ENCODE data around the gene SLC18A2.

The SLC18A2 gene

DNA sequence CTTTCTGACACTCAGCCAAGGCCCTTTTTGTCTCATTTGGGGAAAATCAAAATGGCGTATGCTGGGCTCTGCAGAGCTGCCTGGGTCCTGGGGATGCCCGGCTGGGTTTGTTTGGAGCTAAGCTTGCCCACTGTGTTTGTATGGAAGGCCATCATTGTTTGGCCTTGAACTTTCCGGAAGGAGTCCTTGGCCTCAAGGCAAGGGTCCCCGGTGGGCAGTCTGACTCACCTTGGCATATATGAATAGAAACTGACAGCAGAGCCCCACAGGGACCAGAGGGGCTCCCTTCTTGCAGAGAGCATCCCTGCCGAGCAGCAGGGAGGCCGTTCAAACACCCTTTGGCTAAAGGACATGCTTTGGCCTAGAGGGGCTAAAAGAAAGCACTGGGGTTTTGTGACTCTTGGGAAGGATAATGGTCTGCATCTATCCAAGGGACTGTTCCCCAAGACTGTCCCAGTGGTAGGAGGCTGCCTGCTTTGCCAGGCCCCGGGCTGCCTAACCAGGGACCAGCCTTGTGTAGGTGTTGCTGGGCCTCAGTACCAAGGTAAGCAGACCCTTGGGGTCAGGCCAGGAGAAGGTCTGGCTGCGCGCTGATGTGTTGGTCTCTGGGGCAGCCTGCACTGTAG lies 15.0 kb downstream of the SLC18A2 start:
- Histone ChIP-seq H3K9ac (ENCODE audit: low read depth, low read length) (no peak overlapping the region), H3K4me1 (ENCODE audit: control insufficient read depth, insufficient read depth, low read length) (no peaks in the 10 kb centered on the region), H3K27me3 (ENCODE audit: control insufficient read depth, insufficient read depth, low read length) (no peaks in the 10 kb centered on the region), H3K9me3 (ENCODE audit: control insufficient read depth, insufficient read depth, low read length) (no peaks in the 10 kb centered on the region), H3K4me3 (ENCODE audit: low read depth, low read length) (no peak overlapping the region), H3K36me3 (ENCODE audit: control insufficient read depth, insufficient read depth, low read length) (no peaks in the 10 kb centered on the region)

DNA sequence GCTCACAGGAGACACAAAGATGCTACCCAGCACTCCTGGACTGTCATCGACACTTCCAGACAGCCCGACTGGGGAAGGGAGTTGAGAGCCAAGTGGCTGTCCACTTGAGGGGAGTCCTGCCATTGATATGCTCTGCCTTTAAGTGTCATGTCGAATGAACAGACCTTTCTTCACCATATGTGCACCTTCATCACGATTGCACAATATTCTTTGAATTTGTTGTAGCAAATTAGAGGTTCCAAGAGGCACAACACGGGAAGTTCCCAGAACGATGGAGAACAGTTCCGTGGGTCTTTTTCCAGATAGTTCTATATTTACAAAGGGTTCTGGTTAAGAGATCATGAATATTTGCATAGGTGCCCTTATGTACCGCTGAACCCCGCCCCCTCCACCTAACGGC lies 16.0 kb downstream of the SLC18A2 start:
- no peaks in the 10 kb centered on the region for H3K36me3 ChIP-seq (ENCODE audit: control insufficient read depth, insufficient read depth, low read length)
- no peak overlapping the region for H3K9ac ChIP-seq (ENCODE audit: low read depth, low read length)
- no peaks in the 10 kb centered on the region for H3K9me3 ChIP-seq (ENCODE audit: control insufficient read depth, insufficient read depth, low read length)
- no peak overlapping the region for H3K4me3 ChIP-seq (ENCODE audit: low read depth, low read length)
- H3K4me1 ChIP-seq (ENCODE audit: control insufficient read depth, insufficient read depth, low read length), result no peaks in the 10 kb centered on the region
- H3K27me3 ChIP-seq (ENCODE audit: control insufficient read depth, insufficient read depth, low read length), result no peaks in the 10 kb centered on the region

DNA sequence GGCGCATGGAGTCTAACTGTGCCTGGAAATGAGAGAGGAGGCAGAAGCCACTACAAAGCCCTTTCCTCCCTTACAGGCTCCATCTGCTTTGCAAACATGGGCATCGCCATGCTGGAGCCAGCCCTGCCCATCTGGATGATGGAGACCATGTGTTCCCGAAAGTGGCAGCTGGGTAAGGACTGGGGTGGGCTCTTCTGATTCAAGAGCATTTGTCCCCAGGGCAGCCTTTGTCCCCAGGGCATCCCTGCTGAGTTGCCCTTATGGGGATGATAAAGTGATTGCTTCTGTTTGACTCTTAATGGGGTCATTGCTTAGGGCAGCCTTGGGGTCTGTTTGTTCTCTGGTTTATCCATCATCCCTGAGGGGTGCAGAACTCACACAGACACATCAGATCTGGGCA lies 16.8 kb downstream of the SLC18A2 start:
- H3K4me1 ChIP-seq (ENCODE audit: control insufficient read depth, insufficient read depth, low read length), result no peaks in the 10 kb centered on the region
- H3K9me3 ChIP-seq (ENCODE audit: control insufficient read depth, insufficient read depth, low read length), result no peaks in the 10 kb centered on the region
- no peak overlapping the region for H3K4me3 ChIP-seq (ENCODE audit: low read depth, low read length)
- H3K9ac ChIP-seq (ENCODE audit: low read depth, low read length), result no peak overlapping the region
- no peaks in the 10 kb centered on the region for H3K36me3 ChIP-seq (ENCODE audit: control insufficient read depth, insufficient read depth, low read length)
- no peaks in the 10 kb centered on the region for H3K27me3 ChIP-seq (ENCODE audit: control insufficient read depth, insufficient read depth, low read length)

- H3K9me3 ChIP-seq (ENCODE audit: control insufficient read depth, insufficient read depth, low read length), result no peaks in the 10 kb centered on the region
- H3K27me3 ChIP-seq (ENCODE audit: control insufficient read depth, insufficient read depth, low read length), result no peaks in the 10 kb centered on the region
- no peaks in the 10 kb centered on the region for H3K4me1 ChIP-seq (ENCODE audit: control insufficient read depth, insufficient read depth, low read length)
- H3K36me3 ChIP-seq (ENCODE audit: control insufficient read depth, insufficient read depth, low read length), result no peaks in the 10 kb centered on the region
- no peak overlapping the region for H3K4me3 ChIP-seq (ENCODE audit: low read depth, low read length)
- H3K9ac ChIP-seq (ENCODE audit: low read depth, low read length), result no peak overlapping the region
Observed at GRCh38 chr10:117259279-117259678, 18.4 kb downstream of the SLC18A2 start.

DNA sequence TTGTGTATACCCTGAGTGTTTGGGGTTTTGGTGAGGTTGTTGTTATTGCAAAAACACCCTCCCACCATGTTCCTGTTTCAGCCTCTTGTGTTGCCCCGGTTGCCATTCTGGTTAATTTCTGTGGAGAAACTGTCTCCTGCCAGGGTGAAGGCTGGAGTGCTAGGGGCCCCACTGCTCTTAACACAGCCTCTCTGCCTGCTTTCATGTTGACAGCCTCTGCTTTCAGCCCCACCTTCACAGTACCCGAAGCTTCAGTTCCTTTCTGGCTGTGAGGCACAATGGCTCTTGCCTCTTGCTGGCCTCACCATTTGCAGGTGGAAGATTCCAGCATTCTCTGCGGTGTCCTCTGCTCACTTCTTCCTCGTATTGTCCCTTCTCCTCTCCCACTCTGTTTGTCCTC lies 19.2 kb downstream of the SLC18A2 start:
- no peaks in the 10 kb centered on the region for H3K27me3 ChIP-seq (ENCODE audit: control insufficient read depth, insufficient read depth, low read length)
- H3K4me1 ChIP-seq (ENCODE audit: control insufficient read depth, insufficient read depth, low read length), result no peaks in the 10 kb centered on the region
- H3K36me3 ChIP-seq (ENCODE audit: control insufficient read depth, insufficient read depth, low read length), result no peaks in the 10 kb centered on the region
- H3K9ac ChIP-seq (ENCODE audit: low read depth, low read length), result no peak overlapping the region
- H3K9me3 ChIP-seq (ENCODE audit: control insufficient read depth, insufficient read depth, low read length), result no peaks in the 10 kb centered on the region
- no peak overlapping the region for H3K4me3 ChIP-seq (ENCODE audit: low read depth, low read length)

DNA sequence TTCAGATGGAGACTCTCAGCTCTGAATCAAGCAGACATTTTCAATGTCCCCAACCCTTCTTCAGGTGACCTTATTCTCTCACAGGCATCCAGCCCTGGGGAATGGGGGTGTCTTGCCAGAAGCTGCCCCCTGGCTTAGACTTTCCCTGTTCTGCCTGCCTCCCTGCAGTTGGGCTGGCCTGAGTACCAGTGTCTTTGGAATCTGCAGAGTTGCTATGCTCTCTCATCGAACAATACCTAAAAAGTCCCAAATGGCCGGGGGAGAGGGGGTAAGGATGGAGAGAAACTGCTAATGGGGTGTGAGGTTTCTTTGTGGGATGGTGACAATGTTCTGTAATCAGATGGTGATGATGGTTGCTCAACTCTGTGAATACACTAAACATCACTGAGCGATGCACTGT lies 20.6 kb downstream of the SLC18A2 start:
- Histone ChIP-seq H3K27me3 (ENCODE audit: control insufficient read depth, insufficient read depth, low read length) (no peaks in the 10 kb centered on the region), H3K36me3 (ENCODE audit: control insufficient read depth, insufficient read depth, low read length) (no peaks in the 10 kb centered on the region), H3K9me3 (ENCODE audit: control insufficient read depth, insufficient read depth, low read length) (no peaks in the 10 kb centered on the region), H3K4me3 (ENCODE audit: low read depth, low read length) (no peak overlapping the region), H3K9ac (ENCODE audit: low read depth, low read length) (no peak overlapping the region), H3K4me1 (ENCODE audit: control insufficient read depth, insufficient read depth, low read length) (no peaks in the 10 kb centered on the region)

- no peaks in the 10 kb centered on the region for H3K27me3 ChIP-seq (ENCODE audit: control insufficient read depth, insufficient read depth, low read length)
- H3K4me1 ChIP-seq (ENCODE audit: control insufficient read depth, insufficient read depth, low read length), result no peaks in the 10 kb centered on the region
- H3K36me3 ChIP-seq (ENCODE audit: control insufficient read depth, insufficient read depth, low read length), result no peaks in the 10 kb centered on the region
- H3K9me3 ChIP-seq (ENCODE audit: control insufficient read depth, insufficient read depth, low read length), result no peaks in the 10 kb centered on the region
- H3K4me3 ChIP-seq (ENCODE audit: low read depth, low read length), result no peak overlapping the region
- no peak overlapping the region for H3K9ac ChIP-seq (ENCODE audit: low read depth, low read length)
Observed at GRCh38 chr10:117262291-117262902, 21.5 kb downstream of the SLC18A2 start.

DNA sequence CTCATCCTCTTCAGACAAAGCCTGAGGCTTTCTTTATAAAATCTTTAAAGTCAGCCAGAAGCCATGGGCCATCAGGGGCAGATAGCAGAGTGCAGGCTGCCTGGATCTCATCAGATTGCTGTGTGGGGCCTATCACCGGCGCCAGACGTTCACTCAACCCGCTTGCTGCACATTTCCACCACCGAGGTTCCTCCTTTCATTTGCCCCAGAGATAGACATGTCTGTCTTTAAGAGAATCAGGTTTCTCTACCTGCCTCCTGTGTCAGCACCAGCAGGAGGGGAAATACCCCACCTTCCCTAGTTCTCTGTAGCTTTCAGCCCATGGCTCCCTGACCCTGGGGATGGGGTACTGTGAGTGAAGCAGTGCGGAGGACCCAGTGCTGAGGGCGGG lies 22.0 kb downstream of the SLC18A2 start:
- no peaks in the 10 kb centered on the region for H3K4me1 ChIP-seq (ENCODE audit: control insufficient read depth, insufficient read depth, low read length)
- no peak overlapping the region for H3K9ac ChIP-seq (ENCODE audit: low read depth, low read length)
- no peak overlapping the region for H3K4me3 ChIP-seq (ENCODE audit: low read depth, low read length)
- no peaks in the 10 kb centered on the region for H3K27me3 ChIP-seq (ENCODE audit: control insufficient read depth, insufficient read depth, low read length)
- no peaks in the 10 kb centered on the region for H3K9me3 ChIP-seq (ENCODE audit: control insufficient read depth, insufficient read depth, low read length)
- H3K36me3 ChIP-seq (ENCODE audit: control insufficient read depth, insufficient read depth, low read length), result no peaks in the 10 kb centered on the region

DNA sequence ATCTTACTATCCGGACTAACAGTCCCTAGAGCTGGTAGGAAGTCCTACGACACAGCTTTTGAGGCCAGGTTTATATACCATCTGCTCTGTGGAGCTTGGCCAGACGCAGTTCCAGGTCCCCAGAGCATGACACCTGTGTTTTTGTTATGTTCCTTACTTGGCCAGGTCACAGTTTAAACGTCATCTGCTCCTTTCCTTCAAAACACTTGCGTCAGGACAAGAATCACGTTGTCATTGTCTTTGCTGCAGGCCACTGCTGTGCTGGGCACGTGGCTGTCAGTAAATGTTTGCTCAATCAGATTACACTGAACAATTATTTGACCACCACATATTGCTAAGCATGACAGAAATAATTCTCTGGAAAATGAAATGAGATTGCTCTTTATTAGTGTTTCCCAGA lies 23.9 kb downstream of the SLC18A2 start:
- H3K27me3 ChIP-seq (ENCODE audit: control insufficient read depth, insufficient read depth, low read length), result no peaks in the 10 kb centered on the region
- no peaks in the 10 kb centered on the region for H3K4me1 ChIP-seq (ENCODE audit: control insufficient read depth, insufficient read depth, low read length)
- no peaks in the 10 kb centered on the region for H3K9me3 ChIP-seq (ENCODE audit: control insufficient read depth, insufficient read depth, low read length)
- H3K4me3 ChIP-seq (ENCODE audit: low read depth, low read length), result no peak overlapping the region
- no peaks in the 10 kb centered on the region for H3K36me3 ChIP-seq (ENCODE audit: control insufficient read depth, insufficient read depth, low read length)
- no peak overlapping the region for H3K9ac ChIP-seq (ENCODE audit: low read depth, low read length)

- Histone ChIP-seq H3K9ac (ENCODE audit: low read depth, low read length) (no peak overlapping the region), H3K36me3 (ENCODE audit: control insufficient read depth, insufficient read depth, low read length) (no peaks in the 10 kb centered on the region), H3K4me1 (ENCODE audit: control insufficient read depth, insufficient read depth, low read length) (no peaks in the 10 kb centered on the region), H3K27me3 (ENCODE audit: control insufficient read depth, insufficient read depth, low read length) (no peaks in the 10 kb centered on the region), H3K9me3 (ENCODE audit: control insufficient read depth, insufficient read depth, low read length) (no peaks in the 10 kb centered on the region), H3K4me3 (ENCODE audit: low read depth, low read length) (no peak overlapping the region)
Observed at GRCh38 chr10:117266400-117266799, 25.5 kb downstream of the SLC18A2 start.

GRCh38 chr10:117266812-117267211 lies 25.9 kb downstream of the SLC18A2 start:
- no peaks in the 10 kb centered on the region for H3K36me3 ChIP-seq (ENCODE audit: control insufficient read depth, insufficient read depth, low read length)
- no peaks in the 10 kb centered on the region for H3K9me3 ChIP-seq (ENCODE audit: control insufficient read depth, insufficient read depth, low read length)
- no peak overlapping the region for H3K9ac ChIP-seq (ENCODE audit: low read depth, low read length)
- H3K4me1 ChIP-seq (ENCODE audit: control insufficient read depth, insufficient read depth, low read length), result no peaks in the 10 kb centered on the region
- H3K4me3 ChIP-seq (ENCODE audit: low read depth, low read length), result no peak overlapping the region
- no peaks in the 10 kb centered on the region for H3K27me3 ChIP-seq (ENCODE audit: control insufficient read depth, insufficient read depth, low read length)

- no peak overlapping the region for H3K9ac ChIP-seq (ENCODE audit: low read depth, low read length)
- no peaks in the 10 kb centered on the region for H3K27me3 ChIP-seq (ENCODE audit: control insufficient read depth, insufficient read depth, low read length)
- no peaks in the 10 kb centered on the region for H3K36me3 ChIP-seq (ENCODE audit: control insufficient read depth, insufficient read depth, low read length)
- H3K9me3 ChIP-seq (ENCODE audit: control insufficient read depth, insufficient read depth, low read length), result no peaks in the 10 kb centered on the region
- H3K4me1 ChIP-seq (ENCODE audit: control insufficient read depth, insufficient read depth, low read length), result no peaks in the 10 kb centered on the region
- no peak overlapping the region for H3K4me3 ChIP-seq (ENCODE audit: low read depth, low read length)
Observed at GRCh38 chr10:117268258-117268657, 27.3 kb downstream of the SLC18A2 start.

Measured in iPS-15b (cell line).